Stimulated activated CD8-positive, alpha-beta memory T cell treated with anti-CD3 and anti-CD28 coated beads, Interleukin-12 subunit alpha, Interleukin-12 subunit beta, amount 100 ng/mL, for 1 hour (primary cell): ENCODE data around the gene PRRX2.
A peak's percentile ranks its signal among the peaks of the same experiment; 100 is the strongest.

ENCODE experiments used
- DNase-seq: peaks from one replicate; pipeline ENCODE4 v3.0.0-alpha.2; 2020; ENCODE audit warnings: low read depth

Gene PRRX2

DNA sequence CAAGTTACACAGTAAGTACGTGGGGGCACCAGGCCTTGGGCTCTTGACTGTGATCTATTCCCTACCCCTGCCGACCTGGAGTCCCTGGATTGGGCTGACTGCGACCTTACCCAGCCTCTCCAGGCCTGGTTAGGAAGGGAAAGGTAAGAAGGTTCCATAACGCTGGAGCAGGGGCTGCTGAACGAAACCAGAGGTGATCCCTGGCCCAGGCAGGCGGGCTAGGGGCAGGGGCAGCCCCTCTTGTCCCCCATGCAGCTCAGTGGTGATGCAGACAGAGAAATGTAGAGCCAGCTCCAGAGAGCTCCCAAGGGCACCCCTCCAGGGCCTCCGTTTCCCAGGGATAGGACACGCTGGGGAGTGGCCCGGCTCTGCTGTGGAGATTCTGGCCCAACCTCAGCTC is 14.1 kb downstream of the PRRX2 start:
- no peak for DNase-seq

DNA sequence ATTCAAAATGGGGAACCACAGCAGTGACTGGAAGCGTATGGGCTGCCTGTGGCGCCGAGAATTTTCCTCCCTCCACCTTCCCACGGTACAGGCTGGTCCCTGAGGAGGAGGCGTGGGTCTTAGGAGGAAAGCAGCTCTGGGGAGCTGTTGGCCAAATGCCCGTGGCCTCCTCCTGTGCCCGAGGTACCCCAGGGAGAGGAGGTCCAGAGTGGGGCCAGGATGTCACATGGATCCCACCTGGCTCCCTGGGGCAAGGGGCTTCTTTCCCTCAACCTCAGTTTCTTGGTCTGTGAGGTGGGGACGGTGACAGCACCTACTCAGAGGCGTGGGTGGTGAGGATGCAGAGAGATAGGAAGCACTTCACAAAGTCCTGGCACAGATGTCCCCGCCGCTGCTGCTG is 16.5 kb downstream of the PRRX2 start:
- no peak for DNase-seq

DNA sequence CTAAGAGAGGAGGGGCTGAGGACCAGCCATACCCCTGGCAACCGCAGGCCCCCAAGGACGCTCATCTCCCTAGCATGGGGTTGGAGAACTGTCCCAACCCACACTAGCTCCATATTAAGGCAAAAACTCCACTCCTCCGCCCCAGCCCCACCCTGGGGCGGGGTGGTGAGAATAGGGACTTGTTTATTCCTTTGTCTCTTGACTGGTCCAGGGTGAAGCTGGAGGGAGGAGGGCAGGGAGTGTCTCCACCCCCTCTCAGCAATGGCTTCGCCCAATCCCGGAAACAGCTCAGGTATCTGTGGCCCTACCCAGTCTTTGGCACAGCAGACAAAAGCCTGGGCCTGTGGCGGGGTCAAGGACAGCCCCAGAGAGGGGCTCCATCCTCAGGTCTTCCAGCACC is 16.9 kb downstream of the PRRX2 start:
- no peak for DNase-seq

DNA sequence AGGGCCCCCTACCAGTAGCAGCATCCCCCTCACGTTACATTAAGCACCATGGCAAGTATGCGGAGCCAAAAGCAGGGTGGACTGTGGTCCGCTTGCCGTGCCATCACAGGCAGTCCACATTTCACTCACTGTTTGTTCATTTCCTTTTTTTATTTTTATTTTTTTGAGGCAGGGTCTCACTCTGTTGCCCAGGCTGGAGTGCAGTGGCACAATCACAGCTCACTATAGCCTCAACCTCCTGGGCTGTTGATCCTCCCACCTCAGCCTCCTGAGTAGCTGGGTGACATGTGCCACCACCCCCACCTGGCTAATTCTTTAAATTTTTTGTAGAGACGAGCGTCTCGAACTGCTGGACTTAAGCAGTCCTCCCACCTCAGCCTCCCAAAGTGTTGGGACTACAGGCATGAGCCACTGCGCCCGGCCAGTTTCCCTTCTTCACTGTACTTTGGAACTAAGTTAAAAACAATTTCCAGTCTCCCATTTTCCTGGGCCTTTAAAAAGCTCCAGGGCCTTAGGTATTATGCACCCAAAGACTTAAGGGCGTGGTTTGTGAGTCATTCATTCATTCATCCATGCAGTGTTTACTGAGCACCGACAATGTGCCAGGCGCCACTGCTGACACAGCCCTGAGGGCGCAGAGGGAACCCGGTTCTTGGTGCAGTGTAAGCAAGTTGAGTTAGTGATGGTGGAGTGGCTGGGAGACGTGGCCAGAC is 19.9 kb downstream of the PRRX2 start:
- DNase-seq, result no peak

DNA sequence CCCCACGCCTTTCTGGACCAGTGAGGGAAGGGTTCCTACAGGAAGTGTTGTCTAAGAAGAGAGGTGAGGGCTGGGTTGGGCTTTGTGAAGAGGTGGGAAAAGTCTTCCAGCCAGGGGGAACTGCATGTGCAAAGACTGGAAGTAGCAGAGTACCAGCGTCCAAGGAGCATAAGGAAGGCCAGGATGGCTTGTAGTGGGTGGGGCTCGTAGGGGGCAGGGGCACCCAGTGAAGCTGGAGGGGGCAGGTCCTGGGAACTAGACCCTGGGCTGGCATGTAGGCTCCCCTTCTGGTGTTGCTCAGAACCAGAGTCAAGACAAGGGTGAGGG is 20.4 kb downstream of the PRRX2 start:
- DNase-seq, result no peak

DNA sequence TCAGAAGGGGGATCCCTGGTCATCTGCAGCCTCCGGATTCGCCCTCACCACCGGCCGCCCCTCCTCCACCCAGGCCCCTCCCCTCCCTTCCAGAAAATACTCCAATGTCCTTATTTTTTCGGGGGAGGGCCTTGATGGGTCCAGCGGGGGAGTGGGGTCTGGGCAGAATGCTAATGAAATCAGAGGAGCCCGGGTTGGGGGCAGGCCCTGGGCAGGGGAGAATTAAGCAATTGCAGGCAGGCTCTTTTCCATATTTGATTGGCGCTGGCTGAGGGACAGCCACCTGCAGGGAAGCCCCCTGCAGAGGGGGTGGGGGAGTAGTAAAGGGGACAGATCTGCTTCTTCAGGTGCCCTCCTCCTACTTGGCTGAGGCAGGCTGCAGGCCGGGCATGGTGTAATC is 21.3 kb downstream of the PRRX2 start:
- no peak for DNase-seq

DNA sequence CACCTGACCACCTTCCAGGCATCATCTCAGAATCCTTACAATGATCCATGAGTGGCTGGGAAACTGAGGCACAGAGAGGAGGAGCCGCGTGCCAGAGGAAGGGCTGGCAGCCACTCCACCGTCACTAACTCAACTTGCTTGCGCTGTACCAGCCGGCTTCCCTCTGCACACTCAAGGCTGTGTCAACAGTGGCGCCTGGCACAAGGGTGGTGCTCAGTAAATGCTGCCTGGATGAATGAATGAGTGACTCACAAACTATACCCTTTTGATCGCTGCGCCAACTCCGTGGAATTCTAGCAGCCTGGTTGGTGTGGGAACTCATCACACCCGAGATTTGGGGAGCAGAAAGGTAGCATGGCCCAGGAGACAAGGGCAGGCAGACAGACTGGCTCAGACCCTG is 21.9 kb downstream of the PRRX2 start:
- no peak for DNase-seq

DNA sequence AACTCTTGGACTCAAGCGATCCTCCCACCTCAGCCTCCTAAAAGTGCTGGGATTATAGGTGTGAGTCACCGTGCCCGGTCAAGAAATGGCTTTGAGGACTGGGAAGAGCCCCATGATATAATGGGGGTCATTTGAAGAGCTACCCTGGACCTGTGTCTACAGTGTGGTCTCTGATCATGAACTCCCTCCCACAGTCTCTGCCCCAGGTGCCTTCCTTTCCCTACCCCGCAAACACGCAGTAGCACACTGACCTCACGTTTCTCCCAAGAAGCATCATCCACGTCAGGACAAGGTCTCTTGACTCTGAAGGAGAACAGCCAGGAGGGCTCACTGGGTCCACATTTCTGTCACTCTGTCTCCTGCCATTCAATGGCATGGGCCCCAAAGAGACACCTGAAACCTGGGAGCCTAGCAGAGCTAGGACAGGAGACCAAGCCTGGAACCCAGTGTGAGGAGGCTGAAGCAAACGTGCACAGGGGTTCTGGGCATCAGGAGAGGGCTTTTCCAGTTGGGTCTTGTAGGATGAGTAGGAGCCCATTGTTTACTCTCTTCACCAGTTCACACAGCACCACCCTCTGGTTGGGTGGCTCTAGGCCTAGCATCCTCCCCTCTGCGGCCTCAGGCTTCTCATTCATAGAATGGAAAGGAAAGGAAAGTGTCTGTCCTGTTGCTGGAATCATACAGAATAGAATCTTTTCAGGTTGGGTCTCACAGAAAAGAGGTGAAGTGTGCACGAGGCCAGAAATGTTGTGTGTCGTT is 23.0 kb downstream of the PRRX2 start:
- DNase-seq, result no peak

DNA sequence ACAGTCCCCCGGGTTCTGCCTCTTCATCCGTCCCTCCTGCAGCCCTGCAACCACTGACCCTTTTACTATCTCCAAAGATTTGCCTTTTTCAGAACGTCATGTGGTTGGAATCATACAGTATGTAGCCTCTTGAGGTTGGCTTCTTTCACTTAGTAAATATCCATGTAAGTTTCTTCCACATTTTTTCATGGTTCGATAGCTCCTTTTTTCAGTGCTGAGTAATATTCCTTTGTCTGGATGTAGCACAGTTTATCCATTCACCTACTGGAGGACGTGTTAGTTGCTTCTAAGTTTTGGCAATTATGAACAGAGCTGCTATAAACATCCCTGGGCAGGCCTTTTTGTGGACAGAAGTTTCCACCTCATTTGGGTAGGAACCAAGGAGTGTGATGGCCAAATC is 27.1 kb downstream of the PRRX2 start:
- DNase-seq, result no peak

DNA sequence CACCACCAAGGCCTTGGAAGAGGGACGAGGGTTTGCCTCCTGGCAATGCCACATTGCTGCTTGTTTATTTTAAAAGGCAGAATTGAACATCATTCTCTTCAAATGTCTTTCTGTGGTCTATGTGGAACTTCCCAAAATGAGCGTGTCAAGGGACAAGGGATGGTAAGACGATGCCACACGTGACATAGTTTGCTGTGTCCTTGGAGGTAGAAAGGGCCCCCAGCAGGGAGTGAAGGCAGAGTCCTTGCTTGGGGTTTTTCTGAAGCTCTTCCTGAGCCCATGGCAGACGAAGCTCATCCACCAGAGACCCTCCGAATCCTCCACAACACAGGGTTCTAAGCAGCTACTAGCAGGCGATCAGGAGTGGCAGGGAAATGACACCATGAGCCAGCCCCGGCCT is 28.3 kb downstream of the PRRX2 start:
- DNase-seq, result no peak

DNA sequence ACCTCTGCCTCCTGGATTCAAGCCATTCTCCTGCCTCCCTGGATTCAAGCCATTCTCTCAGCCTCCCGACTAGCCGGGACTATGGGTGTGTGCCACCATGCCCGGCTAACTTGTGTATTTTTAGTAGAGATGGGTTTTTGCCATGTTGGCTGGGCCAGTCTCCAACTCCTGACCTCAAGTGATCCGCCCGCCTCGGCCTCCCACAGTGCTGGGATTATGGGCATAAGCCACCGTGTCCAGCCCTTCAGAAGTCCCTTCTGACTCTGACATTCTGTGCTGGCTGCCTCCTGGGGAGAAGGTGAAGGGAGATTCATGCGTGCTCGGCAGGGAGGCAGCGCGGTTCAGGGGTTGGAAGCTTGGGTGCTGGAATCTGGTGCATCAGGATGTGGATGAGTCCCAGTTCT is 28.8 kb downstream of the PRRX2 start:
- DNase-seq, result no peak

DNA sequence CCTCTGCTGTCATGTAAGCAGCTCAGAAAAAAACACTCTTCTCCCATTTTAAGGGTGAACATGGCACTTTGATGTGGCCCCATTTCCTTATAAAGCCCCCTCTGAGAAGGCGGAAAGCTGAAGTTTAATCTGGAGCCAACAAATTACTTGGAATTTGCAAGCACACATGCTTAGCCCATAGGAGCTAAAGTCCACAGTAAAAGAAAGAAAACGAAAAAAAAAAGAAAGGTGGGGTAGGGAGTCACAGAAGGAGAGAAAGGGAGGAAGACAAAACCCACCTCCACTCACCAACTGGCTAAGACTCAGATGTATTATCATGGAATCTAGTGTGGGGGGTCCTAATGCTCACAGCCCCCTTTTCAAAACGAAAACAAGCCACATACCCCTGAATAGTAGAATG is 30.4 kb downstream of the PRRX2 start:
- no peak for DNase-seq

DNA sequence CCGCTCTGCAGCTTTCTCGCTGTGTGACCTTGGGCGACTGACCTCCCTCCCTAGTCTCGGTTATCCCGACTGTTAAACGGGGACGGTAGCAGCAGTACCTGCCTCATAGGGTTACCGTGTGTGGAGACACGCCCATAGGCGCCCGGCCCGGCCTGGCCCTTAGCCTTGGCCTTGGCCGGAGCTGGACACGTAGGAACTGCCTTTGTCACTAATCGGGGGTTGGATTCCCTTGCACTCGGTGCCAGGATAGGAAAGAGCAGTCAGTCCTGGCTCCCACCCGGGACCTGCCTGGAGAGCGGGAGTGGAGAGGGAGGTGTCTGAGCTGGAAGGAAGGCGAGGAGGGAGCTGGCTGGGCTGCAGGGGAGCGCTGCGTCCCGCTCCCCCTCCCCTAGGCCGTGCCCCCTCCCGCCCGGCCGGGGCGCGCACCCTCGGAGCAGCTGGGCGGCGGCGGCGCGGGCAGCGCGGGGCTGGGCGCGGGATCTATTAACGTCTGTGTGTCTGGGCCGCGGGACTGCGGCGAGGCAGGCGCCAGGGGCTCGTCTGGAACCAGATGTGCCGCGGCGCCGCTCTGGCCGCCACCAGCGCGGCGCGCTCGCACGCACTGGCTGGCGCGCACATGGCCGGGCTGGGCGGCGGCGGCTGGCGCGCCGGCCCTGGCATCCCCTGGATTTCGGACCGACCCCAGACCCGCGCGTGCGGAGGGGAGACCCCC is 31.7 kb downstream of the PRRX2 start:
- DNase-seq, result no peak

DNA sequence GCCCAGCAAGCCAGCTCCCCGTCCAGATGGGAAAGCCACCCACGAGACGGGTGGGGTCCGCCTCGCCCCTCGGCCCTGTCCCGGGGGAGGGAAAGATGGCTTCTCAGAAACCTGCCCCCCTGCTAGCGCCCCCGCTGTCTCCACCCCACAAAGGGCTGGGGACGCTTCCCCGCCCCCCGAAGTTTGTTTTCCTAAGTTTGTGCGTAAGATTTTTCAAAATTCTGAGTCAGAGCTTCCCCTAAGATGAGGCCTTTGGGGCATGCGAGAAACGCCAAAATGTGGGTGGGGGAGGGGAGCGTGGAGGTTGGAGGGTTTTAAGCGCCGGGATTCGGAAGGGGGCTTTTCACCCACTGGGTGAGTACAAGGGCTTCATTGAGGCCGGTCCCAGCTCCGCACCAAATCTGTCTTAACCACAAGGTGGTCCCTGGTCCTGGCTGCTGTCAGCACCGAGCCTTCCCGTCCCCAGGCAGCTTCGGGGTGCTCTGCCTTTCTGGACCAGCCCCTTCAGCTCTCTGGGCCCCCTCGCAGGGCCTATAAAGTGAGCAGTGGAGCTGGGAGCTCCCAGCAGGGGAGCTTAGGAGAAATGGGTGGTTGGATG is 32.3 kb downstream of the PRRX2 start:
- peak; percentile 1 for DNase-seq

DNA sequence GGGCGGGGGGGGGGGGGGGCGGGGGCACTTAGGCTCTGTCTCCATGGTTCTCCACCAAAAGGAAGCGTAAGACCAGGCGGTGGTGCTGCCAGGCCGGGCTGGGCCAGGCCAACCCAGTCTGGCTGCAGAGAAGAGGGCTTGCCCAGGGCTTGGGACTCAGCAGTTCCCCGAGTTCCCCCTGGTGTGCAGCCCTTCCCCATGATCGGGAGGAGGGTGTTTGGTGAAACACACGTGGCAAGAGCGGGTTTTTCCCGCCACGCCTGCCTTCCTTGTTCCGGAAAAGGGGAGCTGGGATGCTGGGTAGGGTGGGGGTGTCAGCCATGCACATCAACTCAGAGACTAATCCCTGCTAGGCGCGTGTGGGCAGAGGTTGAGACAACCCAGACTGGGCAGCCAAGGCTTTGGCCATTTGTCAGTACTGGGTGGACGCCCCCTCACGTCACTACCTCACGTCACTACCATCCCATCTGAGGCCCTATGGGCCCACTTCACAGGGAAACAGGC is 32.9 kb downstream of the PRRX2 start:
- no peak for DNase-seq

DNA sequence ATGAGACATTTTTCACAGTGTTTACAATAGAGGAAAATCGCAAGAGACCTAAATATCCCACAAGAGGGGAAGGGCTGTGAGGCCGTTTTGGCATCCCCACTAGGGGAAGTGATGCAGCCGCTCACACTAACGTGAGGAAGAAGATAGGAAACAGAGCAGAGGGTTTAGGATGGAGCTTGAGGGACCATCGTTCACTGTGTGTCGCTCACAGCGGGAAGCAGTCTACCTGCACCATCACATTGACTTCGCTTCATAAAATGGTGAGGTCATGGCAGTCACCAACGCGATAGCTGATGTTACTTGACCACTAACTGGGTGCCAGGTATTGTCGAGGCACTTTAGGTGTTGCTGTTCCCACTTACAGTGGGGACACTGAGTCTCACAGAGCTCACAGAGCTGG is 35.6 kb downstream of the PRRX2 start:
- no peak for DNase-seq

DNA sequence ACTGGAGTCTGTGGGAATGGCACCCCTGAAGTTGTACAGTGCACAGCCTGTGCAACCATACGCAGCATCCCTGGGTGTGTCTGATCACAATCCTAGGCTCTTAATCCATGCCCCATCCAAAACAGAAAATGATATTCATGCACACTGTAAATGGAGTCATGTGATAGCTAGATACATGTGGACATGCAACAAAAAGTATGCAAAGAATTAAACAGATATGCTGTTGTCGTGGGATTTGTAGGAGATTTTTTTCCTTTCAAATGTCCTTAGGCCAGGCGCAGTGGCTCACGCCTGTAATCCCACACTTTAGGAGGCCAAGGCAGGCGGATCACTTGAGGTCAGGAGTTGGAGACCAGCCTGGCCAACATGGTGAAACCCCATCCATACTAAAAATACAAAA is 36.1 kb downstream of the PRRX2 start:
- no peak for DNase-seq

DNA sequence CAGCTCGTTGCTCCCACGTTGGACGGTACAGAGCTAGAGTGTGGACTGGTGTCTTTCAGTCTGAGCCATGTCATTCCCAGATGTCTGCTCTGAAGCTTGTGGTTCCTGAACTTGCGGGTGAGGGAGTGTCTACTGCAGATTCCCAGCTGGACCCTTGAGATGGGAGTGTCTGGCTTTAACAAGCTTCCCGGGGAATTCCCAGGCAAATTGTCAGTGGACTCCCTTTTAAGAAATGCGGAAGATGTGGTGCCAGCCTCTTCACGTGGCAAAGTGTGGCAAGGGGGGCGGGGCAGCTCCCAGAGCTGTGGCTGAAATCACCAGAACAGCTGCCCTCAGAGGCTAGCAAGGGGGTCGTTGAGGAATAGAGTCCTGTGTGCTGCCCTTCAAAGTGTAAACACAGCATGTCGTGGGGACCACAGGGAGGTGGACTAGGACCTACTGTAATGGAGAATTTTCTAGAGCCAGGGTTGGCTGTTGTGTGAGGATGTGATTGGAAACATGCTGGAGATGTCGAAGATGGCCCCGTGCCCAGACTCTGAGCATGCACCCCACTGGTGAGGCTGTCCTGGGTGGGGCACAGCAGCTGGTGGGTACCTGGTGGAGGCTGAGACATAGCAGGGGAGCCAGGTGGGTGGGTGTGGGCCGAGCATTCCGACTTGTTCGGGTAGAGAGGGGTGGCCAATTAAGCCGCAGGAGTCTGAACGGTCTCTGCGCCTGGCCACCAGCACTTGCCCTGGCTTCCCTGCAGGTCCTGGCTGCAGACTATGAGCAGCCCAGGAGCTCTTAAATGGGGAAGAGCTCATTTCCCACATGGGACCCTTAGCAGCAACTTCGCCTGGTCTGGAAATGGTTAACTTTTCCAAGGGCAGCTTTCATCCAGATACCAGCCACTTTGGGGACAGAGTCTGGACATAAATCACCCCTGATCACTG is 37.4 kb downstream of the PRRX2 start:
- DNase-seq, result no peak

DNA sequence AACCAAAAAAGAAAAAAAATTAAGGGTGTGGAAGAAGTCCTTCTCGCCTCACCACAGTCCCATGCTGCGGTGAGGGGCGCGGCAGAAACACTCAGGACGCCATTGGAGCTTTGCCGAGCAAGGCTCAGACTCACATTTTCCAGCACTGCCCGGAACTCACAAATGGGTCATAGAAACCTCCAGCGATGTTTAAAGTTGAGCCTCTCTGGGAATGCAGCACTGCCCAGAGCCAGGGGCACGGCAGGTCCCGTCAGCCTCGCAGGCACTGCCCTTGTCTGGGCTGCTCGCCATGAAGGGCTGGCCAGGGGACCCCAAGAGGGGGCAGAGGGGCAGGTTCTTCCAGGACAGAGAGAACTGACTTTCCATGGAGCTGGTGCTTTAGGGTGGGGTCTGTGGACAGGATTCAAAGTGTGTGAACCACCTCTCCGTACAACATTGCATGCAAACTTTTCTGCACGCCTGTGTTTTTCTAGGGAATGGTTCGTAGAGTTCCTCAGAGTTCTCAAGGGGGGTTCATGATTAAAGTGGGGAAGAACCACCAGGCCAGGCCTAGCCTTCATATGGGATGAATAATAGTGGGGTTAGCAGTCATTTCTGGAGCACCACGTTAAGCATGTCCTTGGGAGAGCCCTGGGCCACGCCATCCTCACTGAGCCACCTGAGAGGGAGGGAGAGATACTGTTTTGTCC is 38.4 kb downstream of the PRRX2 start:
- no peak for DNase-seq

DNA sequence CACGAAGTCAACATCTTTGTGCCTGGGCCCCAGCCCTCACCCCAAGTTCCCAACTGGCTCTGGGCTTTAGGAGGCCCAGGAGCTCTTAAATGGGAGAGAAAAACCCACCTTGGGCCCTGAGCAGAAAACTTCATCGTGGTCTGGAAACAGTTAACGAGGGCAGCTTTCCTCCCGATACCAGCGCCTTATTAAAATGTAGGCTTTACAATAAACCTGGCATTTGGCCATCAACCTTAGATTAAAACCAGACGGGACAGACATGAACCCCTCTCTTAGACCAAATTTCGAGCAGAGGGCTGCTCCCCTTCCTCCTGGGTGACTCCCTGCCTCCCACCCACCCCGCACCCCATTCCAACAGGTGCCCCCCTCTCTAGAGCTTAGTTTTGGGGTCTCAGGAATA is 39.4 kb downstream of the PRRX2 start:
- no peak for DNase-seq

DNA sequence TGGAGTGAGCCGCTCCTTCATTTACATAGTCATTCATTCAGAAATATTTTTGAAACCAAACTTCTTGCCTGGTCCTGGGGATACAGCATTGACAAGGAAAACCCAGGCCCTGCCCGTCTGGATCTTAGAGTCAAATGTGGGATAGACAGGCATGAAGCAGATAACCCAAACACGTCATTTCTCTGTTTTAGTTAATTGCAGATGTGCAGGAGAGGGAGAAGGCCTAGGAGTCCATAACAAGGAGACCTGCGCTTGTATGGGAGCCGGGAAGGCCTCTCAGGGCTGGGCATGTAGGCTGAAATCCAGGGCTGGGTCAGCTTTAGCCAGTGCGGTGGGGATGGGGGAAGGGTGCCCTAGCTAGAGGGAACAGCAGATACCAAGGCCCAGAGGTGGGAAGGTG is 43.3 kb downstream of the PRRX2 start:
- no peak for DNase-seq
